Left renal pelvis (tissue), 4 donors: Measurements from ENCODE around the gene PSMA8. TPM values are rescaled to one million over a fixed set of nuclear protein-coding genes. Genes with fewer than 3 reads are reported as not detected.
"Not testable (repeated sequence)": the region's sequence is repeated elsewhere in the genome, so short reads cannot be mapped to it uniquely, and the experiment has no call there.

Experiments
- DNase-seq, 4 donors: peaks; one replicate each; pipeline ENCODE4 v3.0.0-alpha.2; 2013; ENCODE audit warnings: low read depth in 4 of 4, low spot score in 3 of 4
- polyA plus RNA-seq, 4 donors: library from polyadenylated mRNA; unstranded; fragments of 120-200 nt; gene quantifications; one replicate each; pipeline ENCODE4 v1.2.1, GENCODE V29; 2013; ENCODE audit not compliant: insufficient read length in 4 of 4

Gene PSMA8
- polyA plus RNA-seq, 4 donors = 0.08 TPM; not detected in 3

DNA sequence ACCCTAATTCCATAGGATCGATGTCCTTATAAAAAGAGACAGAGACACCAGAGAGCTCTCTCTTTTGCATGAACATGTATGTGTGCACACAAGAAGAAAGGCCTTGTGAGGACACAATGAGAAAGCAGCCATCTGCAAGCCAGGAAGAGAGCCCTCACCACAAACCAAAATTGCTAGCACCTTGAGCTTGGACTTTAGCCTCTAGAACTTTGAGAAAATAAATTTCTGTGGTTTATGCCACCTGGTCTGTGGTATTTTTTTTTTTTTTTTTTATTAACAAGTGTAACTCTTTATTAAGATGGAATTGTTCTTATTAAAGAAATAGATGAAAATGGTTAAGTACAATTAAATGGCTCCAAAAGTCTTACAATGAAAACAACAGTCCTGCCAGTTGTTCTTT, 33.9 kb downstream of the PSMA8 start:
- DNase-seq = not testable (repeated sequence)

GRCh38 chr18:26175481-26175880, 41.8 kb downstream of the PSMA8 start:
- no peak for DNase-seq

- DNase-seq = no peak
Observed at GRCh38 chr18:26176134-26176533, 42.5 kb downstream of the PSMA8 start.

- DNase-seq = no peak
Observed at GRCh38 chr18:26181343-26181826, 47.7 kb downstream of the PSMA8 start.

GRCh38 chr18:26183395-26184112, 49.9 kb downstream of the PSMA8 start:
- no peak for DNase-seq

GRCh38 chr18:26185267-26185666, 51.6 kb downstream of the PSMA8 start:
- DNase-seq = no peak

DNA sequence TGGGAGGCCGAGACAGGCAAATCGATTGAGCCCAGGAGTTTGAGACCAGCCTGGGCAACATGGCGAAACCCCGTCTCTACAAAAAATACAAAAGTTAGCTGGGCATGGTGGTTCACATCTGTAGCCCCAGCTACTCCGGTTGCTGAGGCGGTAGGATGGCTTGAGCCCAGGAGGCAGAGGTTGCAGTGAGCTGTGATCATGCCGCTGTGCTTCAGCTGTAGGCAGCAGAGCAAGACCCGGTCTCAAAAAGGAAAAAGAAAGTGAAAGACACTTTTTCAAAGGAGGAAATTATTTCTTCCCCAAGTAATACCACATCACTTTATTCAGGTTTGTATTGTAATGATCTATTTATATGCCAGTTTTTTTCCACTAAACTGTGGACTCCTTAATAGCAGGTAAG, 56.8 kb downstream of the PSMA8 start:
- DNase-seq = no peak

DNA sequence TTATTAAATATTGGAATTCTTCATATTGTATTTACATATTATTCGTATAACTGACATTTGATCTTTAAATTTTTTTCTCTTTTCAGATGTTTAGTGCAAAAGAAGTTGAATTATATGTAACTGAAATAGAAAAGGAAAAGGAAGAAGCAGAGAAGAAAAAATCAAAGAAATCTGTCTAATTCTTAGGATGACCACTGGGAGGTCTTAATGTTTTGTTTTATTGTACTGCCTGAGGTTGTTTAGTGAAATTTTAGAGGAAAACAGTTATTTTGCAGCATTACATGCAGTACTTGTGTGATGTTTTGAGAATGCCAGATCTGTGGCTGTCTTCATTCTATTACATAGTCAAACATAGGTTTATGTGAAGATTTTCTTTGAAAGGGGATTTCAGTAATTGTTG, 58.6 kb downstream of the PSMA8 start:
- no peak for DNase-seq

DNA sequence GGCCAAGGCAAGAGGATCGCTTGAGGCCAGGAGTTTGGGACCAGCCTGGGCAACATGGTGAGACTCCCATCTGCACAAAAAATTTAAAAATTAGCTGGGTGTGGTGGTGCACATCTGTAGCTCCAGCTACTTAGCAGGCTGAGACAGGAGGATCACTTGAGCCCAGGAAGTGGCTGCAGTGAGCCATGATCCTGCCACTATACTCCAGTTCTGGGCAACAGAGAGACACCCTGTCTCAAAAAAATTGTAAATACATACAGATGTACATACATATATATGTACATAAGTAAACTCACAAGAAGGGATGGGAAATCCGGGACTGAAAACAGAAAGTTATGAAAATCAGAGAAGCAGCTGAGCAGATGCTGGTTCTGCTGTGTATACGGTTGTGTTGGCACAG, 62.9 kb downstream of the PSMA8 start:
- no peak for DNase-seq

DNA sequence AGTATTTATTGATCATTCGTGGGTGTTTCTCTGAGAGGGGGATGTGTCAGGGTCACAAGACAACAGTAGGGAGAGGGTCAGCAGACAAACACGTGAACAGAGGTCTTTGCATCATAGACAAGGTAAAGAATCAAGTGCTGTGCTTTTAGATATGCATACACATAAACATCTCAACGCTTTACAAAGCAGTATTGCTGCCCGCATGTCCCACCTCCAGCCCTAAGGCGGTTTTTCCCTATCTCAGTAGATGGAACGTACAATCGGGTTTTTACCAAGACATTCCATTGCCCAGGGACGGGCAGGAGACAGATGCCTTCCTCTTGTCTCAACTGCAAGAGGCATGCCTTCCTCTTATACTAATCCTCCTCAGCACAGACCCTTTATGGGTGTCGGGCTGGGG, 68.3 kb downstream of the PSMA8 start:
- DNase-seq = not testable (repeated sequence)

DNA sequence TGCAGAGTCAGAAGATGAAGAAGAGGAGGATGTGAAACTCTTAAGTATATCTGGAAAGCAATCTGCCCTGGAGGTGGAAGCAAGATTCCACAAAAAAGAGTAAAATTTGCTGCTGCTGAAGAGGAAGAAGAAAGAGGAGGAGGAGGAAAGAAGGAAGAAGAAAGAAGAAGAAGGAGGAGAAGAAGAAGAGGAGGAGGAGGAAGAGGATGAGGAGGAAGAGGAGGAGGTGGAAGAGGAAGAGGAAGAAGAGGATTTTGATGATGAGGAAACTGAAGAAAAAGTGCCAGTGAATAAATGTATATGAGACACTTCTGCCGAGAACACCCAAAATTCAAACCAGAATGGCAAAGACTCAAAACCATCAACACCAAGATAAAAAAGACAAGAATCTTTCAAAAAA, 71.6 kb downstream of the PSMA8 start:
- no peak for DNase-seq

DNA sequence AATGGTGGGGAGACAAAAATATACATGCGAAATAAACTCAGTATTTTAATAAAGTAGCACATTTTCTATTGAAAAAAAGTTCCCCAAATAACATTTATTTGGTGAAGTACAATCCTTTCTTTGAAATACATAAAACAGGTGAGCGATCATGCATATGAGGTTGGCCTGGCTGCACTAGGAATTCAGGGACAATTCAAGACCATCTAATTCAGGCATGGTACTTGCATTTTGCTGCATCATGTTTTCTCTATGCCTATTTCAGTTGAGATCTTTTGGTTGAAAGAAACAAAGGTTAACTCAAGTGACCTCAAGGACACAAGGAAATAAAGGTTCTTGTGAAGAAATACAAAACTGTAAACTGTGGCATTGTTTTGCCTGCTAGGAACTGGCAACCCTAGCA, 72.8 kb downstream of the PSMA8 start:
- no peak for DNase-seq

DNA sequence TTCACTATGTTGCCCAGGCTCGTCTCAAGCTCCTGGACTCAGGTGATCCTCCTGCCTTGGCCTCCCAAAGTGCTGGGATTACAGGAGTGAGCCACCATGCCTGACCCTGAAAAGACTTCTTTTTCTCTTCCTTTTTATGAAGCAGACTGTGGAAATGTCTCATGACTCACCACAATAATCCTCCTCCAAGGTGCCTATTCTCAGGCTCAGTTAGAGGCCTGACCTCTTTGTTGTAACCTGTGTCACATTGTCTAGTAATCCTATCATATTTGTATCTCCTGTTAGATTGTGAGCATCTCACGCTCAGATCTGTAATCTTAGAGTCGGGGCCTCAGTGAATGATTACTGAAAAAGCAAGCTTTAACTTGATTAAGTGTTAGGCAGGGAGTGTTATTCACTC, 74.3 kb downstream of the PSMA8 start:
- DNase-seq = no peak

DNA sequence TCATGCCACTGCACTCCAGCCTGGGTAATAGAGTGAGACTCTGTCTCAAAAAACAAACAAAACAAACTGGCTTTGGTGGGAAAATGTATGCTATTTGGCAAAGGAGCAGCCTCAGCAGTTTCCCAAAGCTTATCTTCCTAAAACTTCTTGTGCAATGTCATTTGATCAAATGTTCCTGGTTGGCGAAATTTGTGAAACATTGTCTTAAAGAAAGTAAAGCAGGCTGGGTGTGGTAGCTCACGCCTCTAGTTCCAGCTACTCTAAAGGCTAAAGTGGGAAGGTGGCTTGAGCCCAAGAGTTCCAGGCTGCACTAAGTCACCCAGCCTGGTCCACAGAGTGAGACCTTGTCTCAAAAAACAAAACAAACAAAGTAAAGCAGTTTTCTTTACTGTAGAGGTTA, 75.3 kb downstream of the PSMA8 start:
- DNase-seq = no peak

- no peak for DNase-seq
Observed at GRCh38 chr18:26210147-26210546, 76.5 kb downstream of the PSMA8 start.

- no peak for DNase-seq
Observed at GRCh38 chr18:26215247-26215970, 81.7 kb downstream of the PSMA8 start.

- no peak for DNase-seq
Observed at GRCh38 chr18:26225022-26225693, 91.5 kb downstream of the PSMA8 start.

- no peak for DNase-seq
Observed at GRCh38 chr18:26225915-26226228, 92.2 kb downstream of the PSMA8 start.

DNA sequence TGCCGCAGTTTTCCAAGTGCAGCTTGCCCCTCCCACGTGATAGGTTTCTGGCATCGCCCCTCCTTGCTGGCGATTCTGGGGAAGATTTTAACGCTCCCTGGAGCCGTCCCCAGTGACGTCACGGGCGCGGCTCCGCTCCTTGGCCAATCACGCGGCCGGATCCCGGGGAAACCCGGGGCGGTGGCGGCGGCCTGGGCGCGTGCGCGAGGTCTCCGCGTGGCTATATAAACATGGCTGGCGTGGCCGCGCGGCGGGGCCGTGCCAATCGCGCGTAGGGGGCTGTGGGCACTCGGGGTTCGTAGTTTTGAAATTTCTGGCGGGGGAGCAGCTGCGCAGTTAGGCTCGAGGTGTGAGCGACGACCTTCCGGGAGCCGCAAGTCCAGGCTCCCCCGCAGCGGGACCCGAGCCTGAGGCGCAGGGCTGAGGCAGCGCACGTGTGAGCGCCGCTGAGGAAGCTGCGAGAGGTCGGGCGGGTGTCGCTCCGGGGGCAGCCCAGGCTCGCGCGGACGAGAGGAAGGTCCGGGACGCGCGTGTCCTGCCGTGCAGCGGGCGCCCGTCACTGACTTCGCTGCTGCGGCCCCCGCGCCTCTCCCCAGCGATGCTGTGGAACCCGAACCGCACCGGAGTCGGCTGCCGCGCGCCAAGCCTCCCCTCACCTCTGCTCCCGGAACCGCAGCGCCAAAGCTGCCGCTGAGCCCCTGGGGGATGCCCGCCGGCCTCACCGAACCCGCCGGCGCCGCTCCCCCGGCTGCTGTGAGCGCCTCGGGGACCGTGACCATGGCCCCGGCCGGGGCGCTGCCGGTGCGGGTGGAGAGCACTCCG, 92.8 kb downstream of the PSMA8 start, which contains the start of gene TAF4B:
Gene TAF4B (plus strand): TSS at position 217 of the 822 bp plus-strand sequence. CDS start 489 bp downstream, at position 706.
- DNase-seq = peak; percentile 82 to 88 (median 84)

DNA sequence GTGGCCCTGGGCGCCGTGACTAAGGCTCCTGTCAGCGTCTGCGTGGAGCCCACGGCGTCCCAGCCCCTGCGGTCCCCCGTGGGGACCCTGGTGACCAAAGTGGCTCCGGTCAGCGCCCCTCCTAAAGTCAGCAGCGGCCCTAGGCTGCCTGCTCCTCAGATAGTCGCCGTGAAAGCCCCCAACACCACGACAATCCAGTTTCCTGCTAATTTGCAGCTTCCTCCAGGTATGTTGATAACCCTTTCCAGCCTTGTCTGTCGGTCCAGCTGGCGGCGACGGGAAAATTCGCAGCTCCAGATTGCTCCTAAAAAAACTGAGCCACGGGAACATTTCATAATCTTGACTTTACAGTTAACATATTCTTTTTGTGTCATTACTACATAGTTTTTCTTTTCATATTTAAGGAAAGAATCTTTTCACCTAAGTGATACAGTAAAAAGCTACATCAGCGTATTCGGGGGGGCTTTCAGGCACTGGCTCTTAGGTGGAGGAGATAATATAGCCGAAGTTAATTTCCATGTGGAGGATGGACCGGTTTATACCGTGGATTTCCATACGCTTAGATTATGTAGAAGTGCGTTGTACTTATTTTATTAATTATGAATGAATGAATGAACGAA, 93.5 kb downstream of the PSMA8 start:
- peak in 1 of 4 donors; percentile 5 for DNase-seq
